Thymus (tissue), 11 donors: ENCODE results near the gene PCIF1. TPM values are rescaled to one million over a fixed set of nuclear protein-coding genes. Genes with fewer than 3 reads are reported as not detected.
A peak's percentile ranks its signal among the peaks of the same experiment; 100 is the strongest.
"Not testable (repeated sequence)": the region's sequence is repeated elsewhere in the genome, so short reads cannot be mapped to it uniquely, and the experiment has no call there.

ENCODE experiments used
- DNase-seq, 9 donors: peaks; one replicate each; pipeline ENCODE4 v3.0.0-alpha.2; 2013; ENCODE audit warnings: low spot score in 9 of 9, low read depth in 6 of 9, missing footprints in 1 of 9
- H3K27ac ChIP-seq, 2 donors: one replicate each; pipeline ENCODE4 v1.5.1; 2013; ENCODE audit warnings: control low read depth in 1 of 2, low read depth in 1 of 2, low read length in 1 of 2, mild to moderate bottlenecking in 1 of 2, moderate library complexity in 1 of 2
- H3K27me3 ChIP-seq, 2 donors: one replicate each; pipeline ENCODE4 v1.5.1; 2013; ENCODE audit warnings: low read length in 1 of 2; ENCODE audit not compliant: control insufficient read depth in 2 of 2, insufficient read depth in 1 of 2
- H3K36me3 ChIP-seq, 2 donors: one replicate each; pipeline ENCODE4 v1.5.1; 2013; ENCODE audit warnings: low read length in 1 of 2, mild to moderate bottlenecking in 1 of 2, moderate library complexity in 1 of 2; ENCODE audit not compliant: control insufficient read depth in 2 of 2, insufficient read depth in 2 of 2
- H3K4me1 ChIP-seq, 2 donors: one replicate each; pipeline ENCODE4 v1.5.1; 2013; ENCODE audit warnings: low read length in 2 of 2; ENCODE audit not compliant: control insufficient read depth in 2 of 2, insufficient read depth in 2 of 2
- H3K4me3 ChIP-seq, 2 donors: one replicate each; pipeline ENCODE4 v1.5.1; 2013; ENCODE audit warnings: low read length in 2 of 2, control low read depth in 1 of 2, mild to moderate bottlenecking in 1 of 2
- H3K9me3 ChIP-seq, 2 donors: one replicate each; pipeline ENCODE4 v1.5.1; 2013; ENCODE audit warnings: low read length in 1 of 2, mild to moderate bottlenecking in 1 of 2; ENCODE audit not compliant: control insufficient read depth in 2 of 2, insufficient read depth in 1 of 2
- WGBS: extraction: QIAGEN DNeasy Blood & Tissue Kit; methylation state at CpG from one replicate; pipeline ENCODE4 v1.1.7; 2013; 5-methylcytosine and 5-hydroxymethylcytosine counted together
- polyA plus RNA-seq: library from polyadenylated mRNA; stranded (reverse); fragments of 200-250 nt; gene quantifications from one replicate; pipeline ENCODE4 v1.2.3, GENCODE V29; 2013
- total RNA-seq: library from RNA; stranded (reverse); fragments of 120-200 nt; gene quantifications from one replicate; pipeline ENCODE4 v1.2.4, GENCODE V29; 2013
- donor health status: healthy.

Gene PCIF1
- total and polyA plus RNA-seq, 2 donors, result 13.9 to 37.4 TPM

- H3K4me3 ChIP-seq, result no peak overlapping the region
- H3K9me3 ChIP-seq, result no peaks in the 10 kb centered on the region
- 93% methylated on average over 11 of the region's 11 CpGs for WGBS
- H3K36me3 ChIP-seq, result no peaks in the 10 kb centered on the region
- H3K27me3 ChIP-seq, result peaks cover 0 to 13% of the 10 kb centered on the region in 2 donors
- DNase-seq, result no peak
- H3K4me1 ChIP-seq, result peaks cover 6 to 13% of the 10 kb centered on the region in 2 donors
- no peak overlapping the region for H3K27ac ChIP-seq
Observed at GRCh38 chr20:45975686-45976085, 41.2 kb downstream of the PCIF1 start.

- peaks cover 0 to 13% of the 10 kb centered on the region in 2 donors for H3K27me3 ChIP-seq
- DNase-seq, result no peak
- 96% methylated on average over 6 of the region's 6 CpGs for WGBS
Observed at GRCh38 chr20:45976086-45976485, 41.6 kb downstream of the PCIF1 start.

GRCh38 chr20:45981261-45981660 is 46.8 kb downstream of the PCIF1 start:
- DNase-seq, result no peak
- peaks cover 0 to 18% of the 10 kb centered on the region in 2 donors for H3K27me3 ChIP-seq
- H3K36me3 ChIP-seq, result no peaks in the 10 kb centered on the region
- H3K27ac ChIP-seq, result no peak overlapping the region
- no peaks in the 10 kb centered on the region for H3K9me3 ChIP-seq
- H3K4me3 ChIP-seq, result no peak overlapping the region
- H3K4me1 ChIP-seq, result no peaks in the 10 kb centered on the region
- 97% methylated on average over 6 of the region's 6 CpGs for whole genome bisulfite sequencing

More at GRCh38 chr20:45976086-45976485, 41.6 kb downstream of the PCIF1 start:
- no peaks in the 10 kb centered on the region for H3K36me3 ChIP-seq
- no peak overlapping the region for H3K4me3 ChIP-seq
- H3K9me3 ChIP-seq, result no peaks in the 10 kb centered on the region
- H3K4me1 ChIP-seq, result peaks cover 3 to 9% of the 10 kb centered on the region in 2 donors
- no peak overlapping the region for H3K27ac ChIP-seq

GRCh38 chr20:45983279-45983743 is 48.8 kb downstream of the PCIF1 start:
- Histone ChIP-seq H3K36me3 (no peaks in the 10 kb centered on the region), H3K9me3 (no peaks in the 10 kb centered on the region), H3K27ac (no peak overlapping the region), H3K4me1 (no peaks in the 10 kb centered on the region), H3K4me3 (no peak overlapping the region), H3K27me3 (peaks cover 0 to 21% of the 10 kb centered on the region in 2 donors)
- WGBS, result 87% methylated on average over 7 of the region's 7 CpGs
- DNase-seq, result no peak

- Histone ChIP-seq H3K27me3 (peaks cover 0 to 18% of the 10 kb centered on the region in 2 donors), H3K9me3 (no peaks in the 10 kb centered on the region), H3K4me1 (no peaks in the 10 kb centered on the region), H3K27ac (no peak overlapping the region), H3K36me3 (no peaks in the 10 kb centered on the region), H3K4me3 (no peak overlapping the region)
- no peak for DNase-seq
- 90% methylated on average over 7 of the region's 7 CpGs for WGBS
Observed at GRCh38 chr20:45985573-45985972, 51.1 kb downstream of the PCIF1 start.

GRCh38 chr20:45987108-45987780 is 52.8 kb downstream of the PCIF1 start:
- 8% methylated on average over 16 of the region's 16 CpGs for WGBS
- Histone ChIP-seq H3K27me3 (peaks cover 0 to 16% of the 10 kb centered on the region in 2 donors), H3K36me3 (no peaks in the 10 kb centered on the region), H3K9me3 (no peaks in the 10 kb centered on the region), H3K4me1 (no peaks in the 10 kb centered on the region), H3K27ac (no peak overlapping the region), H3K4me3 (no peak overlapping the region)
- peak in 4 of 9 donors; percentile 61 to 71 (median 64) for DNase-seq

GRCh38 chr20:45988830-45989229 is 54.3 kb downstream of the PCIF1 start:
- H3K9me3 ChIP-seq, H3K36me3 ChIP-seq, DNase-seq, H3K4me1 ChIP-seq, H3K4me3 ChIP-seq, H3K27ac ChIP-seq: not testable (repeated sequence)
- H3K27me3 ChIP-seq, result peaks cover 2 to 14% of the 10 kb centered on the region in 2 donors
- 91% methylated on average over 6 of the region's 6 CpGs for WGBS

GRCh38 chr20:45991616-45992015 is 57.1 kb downstream of the PCIF1 start:
- Histone ChIP-seq H3K9me3 (no peaks in the 10 kb centered on the region), H3K36me3 (no peaks in the 10 kb centered on the region), H3K27me3 (peaks cover 2 to 10% of the 10 kb centered on the region in 2 donors), H3K4me3 (no peak overlapping the region), H3K27ac (no peak overlapping the region), H3K4me1 (no peaks in the 10 kb centered on the region)
- DNase-seq, result no peak
- 91% methylated on average over 3 of the region's 3 CpGs for WGBS

GRCh38 chr20:45993197-45993951 is 58.9 kb downstream of the PCIF1 start:
- Histone ChIP-seq H3K27me3 (peaks cover 2 to 18% of the 10 kb centered on the region in 2 donors), H3K4me1 (peaks cover 0 to 9% of the 10 kb centered on the region in 2 donors), H3K9me3 (no peaks in the 10 kb centered on the region), H3K27ac (no peak overlapping the region), H3K36me3 (no peaks in the 10 kb centered on the region), H3K4me3 (no peak overlapping the region)
- no peak for DNase-seq
- 81% methylated on average over 12 of the region's 12 CpGs for WGBS
